Activated B cell treated with CpG ODN at 0.5 μM for 24 hours (primary cell): Measurements from ENCODE around the gene VPREB1. TPM values are rescaled to one million over a fixed set of nuclear protein-coding genes. Genes with fewer than 3 reads are reported as not detected.

Experiments
- ATAC-seq: fragments of 200-7000 bp; cut with Tn5 transposase; one replicate; pipeline ENCODE4 v1.10.0; 2021; ENCODE audit warnings: low read depth, mild to moderate bottlenecking, moderate library complexity
- CTCF ChIA-PET: fragments of 350-600 bp; sonication (Branson Sonifier 250); formaldehyde crosslinking; loops from one replicate; lab custom pipeline; 2021; ENCODE audit warnings: antibody characterized with exemption; lab: Charles Lee
- POLR2A ChIA-PET: fragments of 350-600 bp; sonication (Branson Sonifier 250); formaldehyde crosslinking; loops from one replicate; lab custom pipeline; 2021; ENCODE audit warnings: antibody characterized with exemption; lab: Charles Lee
- DNase-seq: peaks from one replicate; pipeline ENCODE4 v3.0.0; 2022
- H3K27ac Mint-ChIP-seq: one replicate; pipeline ENCODE4 v1.8.0; 2020; ENCODE audit warnings: mixed read lengths
- H3K27me3 Mint-ChIP-seq: one replicate; pipeline ENCODE4 v1.8.0; 2021; ENCODE audit warnings: mixed read lengths
- H3K36me3 Mint-ChIP-seq: one replicate; pipeline ENCODE4 v1.8.0; 2021; ENCODE audit warnings: low read depth, mixed read lengths
- H3K4me1 Mint-ChIP-seq: one replicate; pipeline ENCODE4 v1.8.0; 2021; ENCODE audit warnings: mixed read lengths
- H3K4me3 Mint-ChIP-seq: one replicate; pipeline ENCODE4 v1.8.0; 2020; ENCODE audit warnings: mild to moderate bottlenecking, mixed read lengths
- H3K9me3 Mint-ChIP-seq: one replicate; pipeline ENCODE4 v1.8.0; 2020; ENCODE audit warnings: mixed read lengths
- CTCF ChIP-seq: fragments of 200-600 bp; IDR thresholded peaks from one replicate; pipeline ENCODE4 v1.8.0; 2022; ENCODE audit warnings: antibody characterized with exemption, mild to moderate bottlenecking
- intact Hi-C: fragments of 100-400 bp; cut with micrococcal nuclease; formaldehyde crosslinking; loops from one replicate; pipeline ENCODE4 v1.15.1; 2024
- total RNA-seq: library from RNA; stranded (reverse); gene quantifications from 2 replicates; pipeline ENCODE4 v1.2.3, GENCODE V29; 2022

The VPREB1 gene
- total RNA-seq, 1 donor from 2014 or later = not detected

DNA sequence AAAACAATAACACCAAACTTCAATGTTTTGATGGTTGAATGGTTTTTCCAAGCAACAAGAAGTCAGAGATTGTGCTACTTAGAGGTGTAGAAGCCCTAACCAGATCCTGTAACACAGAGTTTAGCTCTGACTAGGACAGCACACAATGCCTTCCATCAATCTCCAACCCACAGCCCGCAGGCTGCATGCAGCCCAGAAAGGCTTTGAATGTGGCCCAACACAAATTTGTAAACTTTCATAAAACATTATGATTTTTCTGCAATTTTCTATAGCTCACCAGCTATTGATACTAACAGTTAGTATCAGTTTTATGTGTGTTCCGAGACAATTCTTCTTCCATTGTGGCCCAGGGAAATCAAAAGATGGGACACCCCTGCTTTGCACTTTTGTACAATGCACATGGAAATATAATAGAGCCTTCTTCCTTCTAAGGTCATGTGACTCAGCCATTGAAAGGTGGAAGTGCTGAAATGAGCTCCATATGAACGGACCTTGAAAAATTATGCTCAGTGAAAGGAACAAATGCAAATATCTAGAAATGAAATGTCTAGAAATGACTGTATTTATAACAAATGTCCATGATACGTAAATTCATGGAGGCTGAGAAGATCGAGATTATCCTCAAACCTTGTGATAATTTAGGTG lies 47.6 kb upstream of the VPREB1 start:
- intact Hi-C loops = loop anchor here (1.0 to 2.0 kb wide), 4 partner anchors 11 to 136 kb away; no protein-coding TSS in a partner anchor
- TF ChIP-seq CTCF = no peak
- POLR2A ChIA-PET = interaction anchor here (0.6 to 3.8 kb wide), 13 partner anchors 11 to 739 kb away, joined by 3 to 73 read pairs (median 9); no protein-coding TSS in a partner anchor
- ATAC-seq (no peak), DNase-seq (no peak)
- no peaks in the 10 kb centered on the region for H3K36me3 Mint-ChIP-seq
- H3K27me3 Mint-ChIP-seq = no peaks in the 10 kb centered on the region
- peaks cover 68% of the 10 kb centered on the region for H3K4me1 Mint-ChIP-seq
- peak overlapping the region; percentile 85 for H3K27ac Mint-ChIP-seq
- H3K4me3 Mint-ChIP-seq = no peak overlapping the region
- no peaks in the 10 kb centered on the region for H3K9me3 Mint-ChIP-seq
- CTCF ChIA-PET = interaction anchor here (0.9 to 4.3 kb wide), 18 partner anchors 10 to 739 kb away, joined by 3 to 42 read pairs (median 18); no protein-coding TSS in a partner anchor

GRCh38 chr22:22197993-22198402 lies 46.6 kb upstream of the VPREB1 start:
- CTCF ChIA-PET = interaction anchor here (3.0 to 4.3 kb wide), 8 partner anchors 9 to 168 kb away, joined by 9 to 42 read pairs (median 29); no protein-coding TSS in a partner anchor
- ATAC-seq = no peak
- intact Hi-C loops = loop anchor here (2.0 kb wide), 2 partner anchors 101 to 137 kb away; no protein-coding TSS in a partner anchor
- Mint-ChIP-seq H3K27me3 (no peaks in the 10 kb centered on the region), H3K9me3 (no peaks in the 10 kb centered on the region), H3K36me3 (no peaks in the 10 kb centered on the region), H3K4me1 (peaks cover 73% of the 10 kb centered on the region), H3K4me3 (peak overlapping the region; percentile 12), H3K27ac (peak overlapping the region; percentile 46)
- POLR2A ChIA-PET = interaction anchor here (0.6 to 3.8 kb wide), 4 partner anchors 31 to 87 kb away, joined by 4 to 73 read pairs (median 25); no protein-coding TSS in a partner anchor
- TF ChIP-seq CTCF = no peak
- DNase-seq = no peak

- intact Hi-C loops = no loop called here
- ChIA-PET POLR2A (interaction anchor here (0.6 to 3.8 kb wide), 2 partner anchors 32 to 88 kb away, joined by 6 to 73 read pairs; no protein-coding TSS in a partner anchor), CTCF (interaction anchor here (3.8 to 4.3 kb wide), 2 partner anchors 8 to 168 kb away, joined by 22 to 35 read pairs; no protein-coding TSS in a partner anchor)
- no peak for ATAC-seq
- peaks cover 73% of the 10 kb centered on the region for H3K4me1 Mint-ChIP-seq
- no peak overlapping the region for H3K27ac Mint-ChIP-seq
- no peak overlapping the region for H3K4me3 Mint-ChIP-seq
- H3K36me3 Mint-ChIP-seq = no peaks in the 10 kb centered on the region
- no peaks in the 10 kb centered on the region for H3K27me3 Mint-ChIP-seq
- H3K9me3 Mint-ChIP-seq = no peaks in the 10 kb centered on the region
- no peak for DNase-seq
- no peak for TF ChIP-seq CTCF
Measured at GRCh38 chr22:22198751-22199150, 45.8 kb upstream of the VPREB1 start.

- H3K4me1 Mint-ChIP-seq = peaks cover 67% of the 10 kb centered on the region
- ATAC-seq (no peak), DNase-seq (no peak)
- no peak overlapping the region for H3K4me3 Mint-ChIP-seq
- H3K27ac Mint-ChIP-seq = peak overlapping the region; percentile 1
- TF ChIP-seq CTCF = no peak
- intact Hi-C loops = no loop called here
- no peaks in the 10 kb centered on the region for H3K9me3 Mint-ChIP-seq
- POLR2A ChIA-PET = interaction anchor here (1.5 kb wide), 1 partner anchor 37 kb away, joined by 6 read pairs; no protein-coding TSS in a partner anchor
- H3K36me3 Mint-ChIP-seq = no peaks in the 10 kb centered on the region
- CTCF ChIA-PET = interaction anchor here (0.7 to 5.9 kb wide), 9 partner anchors 13 to 169 kb away, joined by 3 to 33 read pairs (median 8); no protein-coding TSS in a partner anchor
- no peaks in the 10 kb centered on the region for H3K27me3 Mint-ChIP-seq
Measured at GRCh38 chr22:22199634-22200033, 45.0 kb upstream of the VPREB1 start.
